Calu3 (cell line): ENCODE results near the gene LAD1. TPM values are rescaled to one million over a fixed set of nuclear protein-coding genes. Genes with fewer than 3 reads are reported as not detected.

ENCODE experiments used
- BruUV-seq: library from RNA; stranded (reverse); fragments of 400-500 nt; replicated peaks from 2 replicates; lab custom pipeline; 2021; lab: Mats Ljungman, UMichigan
- CTCF ChIA-PET: fragments of 300-600 bp; sonication (Branson Sonifier 250); formaldehyde crosslinking; loops from one replicate; lab custom pipeline; 2022; ENCODE audit warnings: antibody characterized with exemption; lab: Charles Lee
- DNase-seq: peaks from one replicate; pipeline ENCODE4 v3.0.0; 2022
- H3K27ac Mint-ChIP-seq: one replicate; pipeline ENCODE4 v1.8.0; 2022; ENCODE audit warnings: mixed read lengths; ENCODE audit not compliant: unreplicated experiment
- H3K27me3 Mint-ChIP-seq: one replicate; pipeline ENCODE4 v1.8.0; 2022; ENCODE audit warnings: mixed read lengths; ENCODE audit not compliant: unreplicated experiment
- H3K36me3 Mint-ChIP-seq: one replicate; pipeline ENCODE4 v1.8.0; 2022; ENCODE audit warnings: mild to moderate bottlenecking, moderate library complexity, mixed read lengths; ENCODE audit not compliant: insufficient read depth, unreplicated experiment
- H3K4me1 Mint-ChIP-seq: one replicate; pipeline ENCODE4 v1.8.0; 2022; ENCODE audit warnings: mild to moderate bottlenecking, low read depth, mixed read lengths; ENCODE audit not compliant: unreplicated experiment
- H3K4me3 Mint-ChIP-seq: one replicate; pipeline ENCODE4 v1.8.0; 2022; ENCODE audit warnings: mild to moderate bottlenecking, low read depth, moderate library complexity, mixed read lengths; ENCODE audit not compliant: unreplicated experiment
- H3K9me3 Mint-ChIP-seq: one replicate; pipeline ENCODE4 v1.8.0; 2022; ENCODE audit warnings: low read depth, mixed read lengths; ENCODE audit not compliant: unreplicated experiment
- CTCF ChIP-seq: fragments of 200-600 bp; IDR thresholded peaks from one replicate; pipeline ENCODE4 v1.8.0; 2022; ENCODE audit warnings: antibody characterized with exemption; ENCODE audit not compliant: unreplicated experiment
- intact Hi-C: fragments of 100-400 bp; cut with micrococcal nuclease; formaldehyde crosslinking; loops from one replicate; pipeline ENCODE4 v1.10.0; 2022; ENCODE audit not compliant: unreplicated experiment
- total RNA-seq: library from RNA; stranded (reverse); gene quantifications from 2 replicates; pipeline ENCODE4 v1.2.3, GENCODE V29; 2022

LAD1 gene
- total RNA-seq, 1 experiment from 2014 or later: 209 TPM

- DNase-seq: no peak
- H3K9me3 Mint-ChIP-seq: no peaks in the 10 kb centered on the region
- intact Hi-C loops: no loop called here
- no peak overlapping the region for H3K4me3 Mint-ChIP-seq
- CTCF ChIA-PET: no interaction called here
- peaks cover 67% of the 10 kb centered on the region for H3K27me3 Mint-ChIP-seq
- H3K27ac Mint-ChIP-seq: no peak overlapping the region
- H3K4me1 Mint-ChIP-seq: peaks cover 4% of the 10 kb centered on the region
- no peak for TF ChIP-seq CTCF
- no TSS peak for BruUV-seq
- H3K36me3 Mint-ChIP-seq: no peaks in the 10 kb centered on the region
These were observed 47.5 kb downstream of the LAD1 start for GRCh38 chr1:201351617-201352016.

- Mint-ChIP-seq H3K36me3 (no peaks in the 10 kb centered on the region), H3K4me1 (peaks cover 7% of the 10 kb centered on the region), H3K27me3 (peaks cover 60% of the 10 kb centered on the region), H3K4me3 (no peak overlapping the region), H3K9me3 (no peaks in the 10 kb centered on the region), H3K27ac (no peak overlapping the region)
- DNase-seq: no peak
- CTCF ChIA-PET: interaction anchor here (0.5 to 3.6 kb wide), 2 partner anchors 11 to 587 kb away, joined by 4 to 17 read pairs; no protein-coding TSS in a partner anchor
- no TSS peak for BruUV-seq
- TF ChIP-seq CTCF: no peak
- intact Hi-C loops: no loop called here
These were observed 48.2 kb downstream of the LAD1 start for GRCh38 chr1:201350884-201351283.

GRCh38 chr1:201350361-201350725 is 48.8 kb downstream of the LAD1 start:
- BruUV-seq: no TSS peak
- no peak for TF ChIP-seq CTCF
- Mint-ChIP-seq H3K4me3 (no peak overlapping the region), H3K4me1 (peaks cover 7% of the 10 kb centered on the region), H3K27me3 (peaks cover 54% of the 10 kb centered on the region), H3K36me3 (no peaks in the 10 kb centered on the region), H3K27ac (no peak overlapping the region), H3K9me3 (no peaks in the 10 kb centered on the region)
- intact Hi-C loops: no loop called here
- DNase-seq: no peak
- CTCF ChIA-PET: interaction anchor here (0.5 to 3.6 kb wide), 2 partner anchors 12 to 587 kb away, joined by 4 to 17 read pairs; no protein-coding TSS in a partner anchor

GRCh38 chr1:201349092-201349491 is 50.0 kb downstream of the LAD1 start:
- TF ChIP-seq CTCF: no peak
- no peaks in the 10 kb centered on the region for H3K9me3 Mint-ChIP-seq
- CTCF ChIA-PET: interaction anchor here (1.0 to 3.6 kb wide), 2 partner anchors 13 to 47 kb away, joined by 3 to 17 read pairs; no protein-coding TSS in a partner anchor
- no peaks in the 10 kb centered on the region for H3K36me3 Mint-ChIP-seq
- no TSS peak for BruUV-seq
- H3K27ac Mint-ChIP-seq: no peak overlapping the region
- H3K4me1 Mint-ChIP-seq: peaks cover 7% of the 10 kb centered on the region
- H3K4me3 Mint-ChIP-seq: no peak overlapping the region
- H3K27me3 Mint-ChIP-seq: peaks cover 45% of the 10 kb centered on the region
- DNase-seq: no peak
- intact Hi-C loops: loop anchor here (5.0 kb wide), 2 partner anchors 82 to 102 kb away; no protein-coding TSS in a partner anchor
